Measurements from ENCODE around the gene MET. TPM values are rescaled to one million over a fixed set of nuclear protein-coding genes. Genes with fewer than 3 reads are reported as not detected.

Gene MET
- polyA plus RNA-seq, 3 donors, result 38.6 to 53.2 (median 48.6) TPM

GRCh38 chr7:116779931-116780330 is 107.9 kb downstream of the MET start:
- no peak for DNase-seq

DNA sequence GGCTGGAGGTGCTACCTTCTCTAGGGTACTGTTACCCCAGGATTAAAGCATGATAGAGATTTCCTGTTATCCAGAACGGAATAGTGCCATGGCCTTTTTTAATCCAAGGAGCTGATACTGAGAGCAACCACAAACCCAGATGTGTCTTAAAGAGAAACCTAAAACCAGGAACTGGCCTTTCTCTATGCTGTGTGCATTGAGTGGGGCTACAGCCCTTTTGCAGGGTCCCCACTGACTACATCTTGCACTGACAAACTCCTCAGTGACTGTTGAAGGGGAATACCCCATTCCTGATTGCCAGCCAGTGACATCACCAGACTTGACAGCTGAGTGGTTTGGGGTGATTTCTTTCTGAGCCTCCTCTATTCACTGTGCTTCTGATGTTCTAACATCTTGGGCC is 108.5 kb downstream of the MET start:
- DNase-seq, result no peak

DNA sequence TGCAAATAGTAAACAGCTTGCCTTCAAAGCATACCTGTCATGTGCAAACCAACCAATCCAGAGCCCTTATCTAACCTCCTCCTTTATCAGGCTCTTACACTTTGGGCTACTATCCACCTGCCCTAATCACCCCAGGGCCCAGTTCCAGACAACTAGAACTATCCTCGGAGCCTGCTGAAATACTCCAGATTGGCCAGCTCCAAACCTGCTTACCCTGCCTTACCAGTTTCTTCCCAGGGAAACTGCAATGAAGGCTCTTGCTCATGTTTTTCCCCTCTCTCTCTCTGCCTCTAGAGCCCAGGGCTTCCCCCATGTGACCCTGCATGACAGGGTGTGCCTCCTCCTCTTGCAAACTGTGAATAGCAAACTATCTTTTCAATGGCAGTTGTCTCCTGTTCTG is 109.0 kb downstream of the MET start:
- no peak for DNase-seq

- no peak for DNase-seq
Observed at GRCh38 chr7:116781584-116781983, 109.6 kb downstream of the MET start.

GRCh38 chr7:116782177-116782711 is 110.2 kb downstream of the MET start:
- DNase-seq, result no peak

GRCh38 chr7:116783666-116784318 is 111.8 kb downstream of the MET start:
- DNase-seq, result no peak

GRCh38 chr7:116784647-116785046 is 112.7 kb downstream of the MET start:
- DNase-seq, result no peak

- DNase-seq, result no peak
Observed at GRCh38 chr7:116785843-116786242, 113.8 kb downstream of the MET start.

GRCh38 chr7:116786791-116787443 is 114.9 kb downstream of the MET start:
- no peak for DNase-seq

DNA sequence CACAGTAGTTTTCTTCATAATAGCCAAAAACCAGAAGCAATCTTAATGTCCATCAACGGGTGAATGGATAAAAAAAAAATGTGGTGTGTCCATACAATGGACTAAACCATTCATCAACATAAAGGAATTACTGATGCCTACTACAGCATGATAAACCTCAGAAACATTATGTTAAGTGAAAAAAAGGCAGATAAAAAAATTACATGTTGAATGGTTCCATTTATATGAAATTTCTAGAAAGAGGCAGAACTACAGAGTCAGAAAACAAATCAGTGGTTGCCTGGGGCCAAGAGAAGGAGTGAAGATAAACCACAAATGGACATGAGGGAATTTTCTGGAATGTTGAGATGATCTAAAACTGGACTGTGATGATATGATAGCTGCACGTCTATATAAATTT is 115.9 kb downstream of the MET start:
- no peak for DNase-seq

GRCh38 chr7:116788572-116789197 is 116.7 kb downstream of the MET start:
- DNase-seq, result no peak

DNA sequence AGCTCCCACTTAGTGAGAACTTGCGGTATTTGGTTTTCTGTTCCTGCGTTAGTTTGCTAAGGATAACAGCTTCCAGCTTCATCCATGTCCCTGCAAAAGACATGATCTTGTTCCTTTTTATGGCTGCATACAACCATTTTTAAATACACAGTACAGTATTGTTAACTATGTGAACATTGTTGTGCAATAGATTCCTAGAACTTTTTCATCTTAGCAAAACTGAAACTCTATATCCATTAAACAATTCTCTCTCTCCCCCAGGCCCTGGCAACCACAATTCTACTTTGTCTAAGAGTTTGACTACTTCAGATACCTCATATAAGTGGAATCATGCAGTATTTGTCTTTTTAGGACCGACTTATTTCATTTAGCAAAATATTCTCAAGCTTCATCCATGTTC is 118.0 kb downstream of the MET start:
- no peak for DNase-seq

GRCh38 chr7:116792813-116793212 is 120.8 kb downstream of the MET start:
- DNase-seq, result no peak

DNA sequence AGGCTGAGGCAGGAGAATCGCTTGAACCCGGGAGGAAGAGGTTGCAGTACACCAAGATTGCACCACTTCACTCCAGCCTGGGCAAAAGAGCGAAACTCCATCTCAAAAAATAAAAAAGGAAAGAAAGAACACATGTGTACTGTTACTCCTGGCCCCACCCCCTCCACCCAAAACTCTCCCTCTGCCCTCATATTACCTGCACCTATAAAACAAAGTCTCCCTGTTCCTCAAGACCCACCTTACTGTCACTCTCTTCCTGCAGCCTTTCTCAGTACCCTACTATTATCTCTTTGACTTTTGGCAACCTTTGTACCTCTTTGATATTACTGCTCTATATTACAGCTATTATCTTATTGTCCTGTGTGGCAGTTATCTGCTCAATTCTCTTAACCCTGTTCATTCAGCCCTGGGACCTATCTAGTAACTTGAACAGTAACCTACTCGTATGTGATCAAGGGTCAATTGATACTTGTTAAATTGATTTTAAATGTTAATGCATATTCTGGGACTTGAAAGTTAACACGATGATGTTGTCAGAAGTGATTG is 121.9 kb downstream of the MET start:
- DNase-seq, result no peak

DNA sequence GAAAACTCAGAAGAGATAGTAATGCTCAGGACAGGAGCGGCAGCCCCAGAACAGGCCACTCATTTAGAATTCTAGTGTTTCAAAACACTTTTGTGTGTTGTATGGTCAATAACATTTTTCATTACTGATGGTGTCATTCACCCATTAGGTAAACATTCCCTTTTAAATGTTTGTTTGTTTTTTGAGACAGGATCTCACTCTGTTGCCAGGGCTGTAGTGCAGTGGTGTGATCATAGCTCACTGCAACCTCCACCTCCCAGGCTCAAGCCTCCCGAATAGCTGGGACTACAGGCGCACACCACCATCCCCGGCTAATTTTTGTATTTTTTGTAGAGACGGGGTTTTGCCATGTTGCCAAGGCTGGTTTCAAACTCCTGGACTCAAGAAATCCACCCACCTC is 124.5 kb downstream of the MET start:
- DNase-seq, result no peak

DNA sequence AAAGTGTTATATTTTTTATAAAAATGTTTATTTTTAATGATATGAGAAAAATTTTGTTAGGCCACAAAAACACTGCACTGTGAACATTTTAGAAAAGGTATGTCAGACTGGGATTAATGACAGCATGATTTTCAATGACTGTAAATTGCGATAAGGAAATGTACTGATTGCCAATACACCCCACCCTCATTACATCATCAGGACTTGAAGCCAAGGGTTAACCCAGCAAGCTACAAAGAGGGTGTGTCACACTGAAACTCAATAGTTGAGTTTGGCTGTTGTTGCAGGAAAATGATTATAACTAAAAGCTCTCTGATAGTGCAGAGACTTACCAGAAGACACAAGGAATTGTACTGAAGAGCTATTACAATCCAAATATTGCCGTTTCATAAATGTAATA is 125.6 kb downstream of the MET start:
- DNase-seq, result no peak

DNA sequence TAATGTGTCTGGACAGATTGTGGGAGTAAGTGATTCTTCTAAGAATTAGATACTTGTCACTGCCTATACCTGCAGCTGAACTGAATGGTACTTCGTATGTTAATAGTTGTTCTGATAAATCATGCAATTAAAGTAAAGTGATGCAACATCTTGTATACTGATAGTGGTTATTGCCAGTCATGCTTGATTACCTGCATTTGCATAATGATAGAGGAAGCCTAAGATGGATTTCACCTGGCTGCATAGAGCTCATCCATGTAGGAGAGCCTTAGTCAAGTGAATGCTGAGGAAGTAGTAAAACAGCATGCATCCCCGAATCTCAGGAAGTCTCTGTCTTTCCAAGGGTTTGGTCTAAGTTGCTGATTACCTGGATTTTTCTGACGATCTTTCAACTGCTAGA is 126.2 kb downstream of the MET start:
- DNase-seq, result no peak

- DNase-seq, result no peak
Observed at GRCh38 chr7:116799916-116800315, 127.9 kb downstream of the MET start.

DNA sequence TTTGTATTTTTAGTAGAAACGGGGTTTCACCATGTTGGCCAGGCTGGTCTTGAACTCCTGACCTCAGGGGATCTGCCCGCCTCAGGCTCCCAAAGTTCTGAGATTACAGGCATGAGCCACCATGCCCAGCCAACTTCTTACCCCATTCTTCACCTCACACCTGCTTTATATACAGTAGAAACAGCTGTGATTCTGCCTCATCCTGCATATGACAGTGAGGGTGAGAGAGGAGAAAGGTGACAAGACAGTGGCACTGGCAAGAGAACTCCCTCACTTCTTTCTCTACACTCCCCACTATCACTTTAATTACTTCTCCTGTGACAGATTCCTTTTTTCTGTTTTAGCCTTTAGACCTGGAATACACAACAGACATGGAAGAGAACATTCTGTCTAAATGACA is 128.6 kb downstream of the MET start:
- no peak for DNase-seq

DNA sequence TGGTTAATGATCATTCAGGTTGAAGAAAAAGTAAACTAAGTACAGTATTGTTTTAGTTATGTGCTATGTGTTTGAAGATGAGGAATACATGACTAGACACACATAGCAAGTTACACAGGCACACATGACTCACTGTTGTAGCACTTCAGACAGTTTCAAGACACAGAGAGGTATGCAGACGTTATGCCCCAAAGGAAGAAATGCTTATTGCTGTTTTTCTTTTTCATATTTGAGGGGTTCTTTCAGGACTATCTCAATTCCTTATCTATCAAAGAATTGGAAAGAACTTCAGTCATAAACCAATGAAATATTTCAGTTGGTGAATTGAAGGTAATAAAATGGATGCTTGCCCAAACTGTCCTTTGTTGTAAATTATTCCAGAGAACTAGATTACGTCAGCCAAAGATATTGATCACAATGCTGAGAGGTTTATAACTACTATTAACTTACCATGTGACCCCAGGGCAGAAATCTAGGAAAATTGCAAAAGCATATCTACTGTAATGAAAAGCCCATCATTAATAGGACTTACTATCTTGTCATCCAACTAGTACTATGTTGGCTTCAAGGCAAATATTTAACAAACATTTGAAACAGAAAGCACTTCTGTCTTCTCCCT is 129.2 kb downstream of the MET start:
- DNase-seq, result no peak

DNA sequence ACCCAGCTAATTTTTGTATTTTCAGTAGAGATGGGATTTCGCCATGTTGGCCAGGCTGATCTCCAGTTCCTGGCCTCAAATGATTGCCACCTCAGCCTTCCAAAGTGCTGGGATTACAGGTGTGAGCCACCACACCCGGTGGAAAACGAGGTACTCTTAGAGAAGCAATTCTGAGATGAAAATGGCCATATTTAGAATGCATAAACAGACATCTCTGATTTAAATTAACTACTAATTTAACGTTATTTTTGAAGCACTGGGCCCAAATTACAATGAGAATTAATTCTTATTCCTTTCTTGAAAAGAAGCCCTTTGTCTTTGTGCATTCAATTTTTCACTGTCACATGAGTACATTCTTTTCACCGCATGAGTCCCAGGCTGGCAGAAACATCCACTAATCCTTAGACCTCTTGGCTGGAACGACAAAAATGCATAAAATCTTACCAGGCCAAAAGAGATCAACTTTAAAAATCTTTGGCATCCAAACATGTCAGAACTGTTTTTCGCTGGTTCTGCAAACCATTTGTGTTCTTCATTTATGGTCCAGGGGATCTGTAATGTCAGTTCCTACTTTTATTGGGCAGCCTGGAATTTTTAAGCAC is 130.2 kb downstream of the MET start:
- no peak for DNase-seq

GRCh38 chr7:116802746-116803152 is 130.8 kb downstream of the MET start:
- DNase-seq, result no peak

Measured in renal pelvis (tissue), 4 donors.